Measurements from ENCODE around the gene TRAF2.
"Not testable (repeated sequence)": the region's sequence is repeated elsewhere in the genome, so short reads cannot be mapped to it uniquely, and the experiment has no call there.

GRCh38 chr9:136866898-136867421 lies 19.4 kb upstream of the TRAF2 start:
- TF ChIP-seq CTCF (IDR thresholded peaks at IDR 0.05; ENCODE audit: insufficient read depth, low read depth, low read length); EZH2 (IDR thresholded peaks at IDR 0.05; ENCODE audit: insufficient read depth, low read length): not testable (repeated sequence)

Data from astrocyte (in vitro differentiated cells and primary cell).